Measurements from ENCODE around the gene SP6. TPM values are rescaled to one million over a fixed set of nuclear protein-coding genes. Genes with fewer than 3 reads are reported as not detected.

Gene SP6
- polyA plus RNA-seq, 1 experiment: 0.05 TPM

DNA sequence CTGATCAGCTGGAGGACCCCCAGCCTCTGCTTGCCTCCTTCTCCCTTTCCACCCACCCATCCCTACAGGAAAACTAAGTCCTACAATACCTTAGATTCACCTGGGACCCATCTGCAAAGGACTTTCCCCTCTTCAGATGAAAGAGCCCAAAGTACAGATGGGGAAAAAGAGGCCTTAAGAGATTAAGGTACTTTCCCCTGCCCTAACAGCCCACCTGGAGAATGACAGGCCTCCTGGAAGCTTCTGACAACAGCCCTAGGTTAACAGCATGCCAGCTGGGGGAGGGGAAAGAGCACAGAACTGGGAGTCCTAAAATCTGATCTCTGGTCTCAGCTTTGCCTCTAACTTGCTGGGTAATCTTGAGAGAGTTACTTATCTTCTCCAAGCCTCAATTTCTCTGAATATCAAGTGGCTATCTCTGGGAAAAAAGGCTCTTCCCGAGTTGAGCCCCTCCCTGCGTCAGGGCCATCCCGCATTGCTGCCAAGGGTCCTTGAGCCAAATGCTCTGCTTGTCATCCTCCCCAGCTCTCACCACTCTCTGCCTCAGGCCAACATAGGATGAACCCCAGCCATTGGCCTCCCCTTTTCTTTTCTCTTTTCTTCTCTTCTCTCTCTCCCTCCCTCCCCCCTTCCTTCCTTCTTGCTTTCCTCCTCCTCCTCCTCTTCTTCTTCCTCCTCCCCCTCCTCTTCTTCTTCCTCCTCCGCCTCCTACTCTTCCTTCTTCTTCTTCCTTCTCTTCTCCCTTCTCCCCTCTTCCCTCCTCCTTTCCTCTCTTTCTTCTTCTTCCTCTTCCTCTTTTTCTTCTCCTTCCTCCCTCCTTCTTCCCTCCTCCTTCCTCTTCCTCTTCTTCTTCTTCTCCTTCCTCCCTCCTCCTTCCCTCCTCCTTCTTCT is 22.5 kb upstream of the SP6 start:
- CTCF ChIA-PET: interaction anchor here (1.1 to 2.1 kb wide), 3 partner anchors 9 to 33 kb away, joined by 3 to 4 read pairs (median 4); partner anchors contain the start of gene SCRN2
- H3K27me3 ChIP-seq (ENCODE audit: control insufficient read depth, insufficient read depth, low read length): peaks cover 14% of the 10 kb centered on the region

GRCh38 chr17:47872651-47873161 is 21.7 kb upstream of the SP6 start:
- CTCF ChIA-PET: interaction anchor here (1.1 to 2.1 kb wide), 3 partner anchors 9 to 32 kb away, joined by 3 to 4 read pairs (median 4); partner anchors contain the start of gene SCRN2
- POLR2A ChIA-PET: no interaction called here
- TF ChIP-seq, protein P1, sequence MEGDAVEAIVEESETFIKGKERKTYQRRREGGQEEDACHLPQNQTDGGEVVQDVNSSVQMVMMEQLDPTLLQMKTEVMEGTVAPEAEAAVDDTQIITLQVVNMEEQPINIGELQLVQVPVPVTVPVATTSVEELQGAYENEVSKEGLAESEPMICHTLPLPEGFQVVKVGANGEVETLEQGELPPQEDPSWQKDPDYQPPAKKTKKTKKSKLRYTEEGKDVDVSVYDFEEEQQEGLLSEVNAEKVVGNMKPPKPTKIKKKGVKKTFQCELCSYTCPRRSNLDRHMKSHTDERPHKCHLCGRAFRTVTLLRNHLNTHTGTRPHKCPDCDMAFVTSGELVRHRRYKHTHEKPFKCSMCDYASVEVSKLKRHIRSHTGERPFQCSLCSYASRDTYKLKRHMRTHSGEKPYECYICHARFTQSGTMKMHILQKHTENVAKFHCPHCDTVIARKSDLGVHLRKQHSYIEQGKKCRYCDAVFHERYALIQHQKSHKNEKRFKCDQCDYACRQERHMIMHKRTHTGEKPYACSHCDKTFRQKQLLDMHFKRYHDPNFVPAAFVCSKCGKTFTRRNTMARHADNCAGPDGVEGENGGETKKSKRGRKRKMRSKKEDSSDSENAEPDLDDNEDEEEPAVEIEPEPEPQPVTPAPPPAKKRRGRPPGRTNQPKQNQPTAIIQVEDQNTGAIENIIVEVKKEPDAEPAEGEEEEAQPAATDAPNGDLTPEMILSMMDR (IDR thresholded peaks at IDR 0.05; ENCODE audit: insufficient read depth, low read depth, low read length): no peak
- no peak for DNase-seq (ENCODE audit: low read depth)
- Histone ChIP-seq H3K36me3 (ENCODE audit: control insufficient read depth, insufficient read depth, low read length) (no peaks in the 10 kb centered on the region), H3K27me3 (ENCODE audit: control insufficient read depth, insufficient read depth, low read length) (peaks cover 14% of the 10 kb centered on the region), H3K4me3 (ENCODE audit: low read depth, low read length) (no peak overlapping the region)

More for the DNA sequence above, 22.5 kb upstream of the SP6 start:
- Histone ChIP-seq H3K4me3 (ENCODE audit: low read depth, low read length) (no peak overlapping the region), H3K36me3 (ENCODE audit: control insufficient read depth, insufficient read depth, low read length) (no peaks in the 10 kb centered on the region)
- POLR2A ChIA-PET: no interaction called here
- no peak for DNase-seq (ENCODE audit: low read depth)
- TF ChIP-seq, protein P1 (IDR thresholded peaks at IDR 0.05; ENCODE audit: insufficient read depth, low read depth, low read length): no peak

DNA sequence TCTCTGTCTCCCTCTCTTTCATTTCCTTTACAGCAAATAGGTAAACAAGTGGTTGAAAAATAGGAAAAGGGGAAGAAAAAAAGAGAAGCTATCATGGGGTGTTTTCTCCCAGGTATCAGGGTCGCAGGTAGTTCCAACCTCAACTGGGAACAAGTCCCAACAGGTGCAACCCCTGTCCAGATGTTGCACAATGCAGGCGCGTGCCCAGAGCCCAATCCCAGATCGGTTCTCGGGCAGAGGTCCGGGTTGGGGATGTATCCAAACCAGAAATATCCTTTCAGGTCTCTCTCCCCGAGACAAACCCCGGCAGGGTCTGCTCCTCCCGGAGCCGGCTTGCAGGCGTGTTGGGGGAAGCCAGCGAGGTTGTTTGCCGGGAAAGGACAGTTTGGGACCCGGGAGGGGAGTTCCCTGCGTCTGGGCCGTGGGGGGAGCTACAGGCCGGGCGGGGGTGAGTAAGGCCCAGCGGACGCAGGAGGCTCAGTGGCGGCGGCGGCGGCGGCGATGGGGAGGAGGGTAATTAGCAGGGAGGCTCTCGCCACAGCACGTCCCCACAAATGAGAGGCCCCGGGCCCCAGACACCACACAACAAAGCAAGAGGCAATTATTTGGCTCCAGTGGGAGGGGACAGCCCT is 21.2 kb upstream of the SP6 start:
- no peak overlapping the region for H3K4me3 ChIP-seq (ENCODE audit: low read depth, low read length)
- peaks cover 14% of the 10 kb centered on the region for H3K27me3 ChIP-seq (ENCODE audit: control insufficient read depth, insufficient read depth, low read length)
- TF ChIP-seq, protein P1 (IDR thresholded peaks at IDR 0.05; ENCODE audit: insufficient read depth, low read depth, low read length): no peak
- POLR2A ChIA-PET: no interaction called here
- H3K36me3 ChIP-seq (ENCODE audit: control insufficient read depth, insufficient read depth, low read length): no peaks in the 10 kb centered on the region
- DNase-seq (ENCODE audit: low read depth): no peak
- CTCF ChIA-PET: interaction anchor here (1.0 to 2.1 kb wide), 4 partner anchors 10 to 31 kb away, joined by 3 to 4 read pairs (median 4); partner anchors contain the start of gene SCRN2

GRCh38 chr17:47871048-47871447 is 20.1 kb upstream of the SP6 start:
- H3K27me3 ChIP-seq (ENCODE audit: control insufficient read depth, insufficient read depth, low read length): peaks cover 14% of the 10 kb centered on the region
- CTCF ChIA-PET: interaction anchor here (1.2 to 1.7 kb wide), 2 partner anchors 18 to 30 kb away, joined by 5 to 6 read pairs; partner anchors contain the start of gene SCRN2
- DNase-seq (ENCODE audit: low read depth): no peak

More at GRCh38 chr17:47871048-47871447, 20.1 kb upstream of the SP6 start:
- H3K36me3 ChIP-seq (ENCODE audit: control insufficient read depth, insufficient read depth, low read length): no peaks in the 10 kb centered on the region
- TF ChIP-seq, protein P1 (IDR thresholded peaks at IDR 0.05; ENCODE audit: insufficient read depth, low read depth, low read length): no peak
- POLR2A ChIA-PET: no interaction called here
- no peak overlapping the region for H3K4me3 ChIP-seq (ENCODE audit: low read depth, low read length)
